GM19023 (cell line): ENCODE measurements around the gene RPS6KA3.
"Not testable (repeated sequence)": the region's sequence is repeated elsewhere in the genome, so short reads cannot be mapped to it uniquely, and the experiment has no call there.

Experiments used
- ATAC-seq: cut with Tn5 transposase; IDR thresholded peaks from one replicate; pipeline ENCODE4 v1.9.1; 2021; ENCODE audit warnings: mild to moderate bottlenecking, moderate library complexity; ENCODE audit not compliant: unreplicated experiment

The RPS6KA3 gene

GRCh38 chrX:20265726-20266681, 705 bp downstream of the RPS6KA3 start:
- no peak for ATAC-seq

DNA sequence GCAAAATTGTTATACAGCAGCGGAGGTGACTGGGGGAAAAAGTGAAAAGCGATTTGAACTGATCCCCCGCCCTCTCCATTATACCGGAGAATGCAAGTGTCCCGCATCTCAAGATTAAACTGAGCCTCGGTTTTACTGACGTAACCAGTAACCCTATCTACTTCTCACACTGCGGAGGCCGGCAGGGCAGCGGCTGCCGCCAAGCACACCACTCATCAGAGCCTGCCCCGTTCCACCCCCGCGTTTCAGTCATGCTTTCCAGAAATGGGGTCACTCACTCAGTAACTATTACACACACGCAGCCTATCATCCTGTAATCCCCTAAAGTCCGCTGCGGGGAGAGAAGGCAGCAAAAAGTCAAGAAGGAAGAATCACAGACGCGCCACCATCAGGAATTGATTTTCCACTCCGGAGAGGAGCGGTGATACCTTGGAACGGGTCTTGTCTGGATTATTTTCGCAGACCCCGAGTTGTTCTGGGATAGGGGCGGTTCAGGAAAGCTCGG, 1.4 kb downstream of the RPS6KA3 start:
- ATAC-seq: peak; percentile 37

DNA sequence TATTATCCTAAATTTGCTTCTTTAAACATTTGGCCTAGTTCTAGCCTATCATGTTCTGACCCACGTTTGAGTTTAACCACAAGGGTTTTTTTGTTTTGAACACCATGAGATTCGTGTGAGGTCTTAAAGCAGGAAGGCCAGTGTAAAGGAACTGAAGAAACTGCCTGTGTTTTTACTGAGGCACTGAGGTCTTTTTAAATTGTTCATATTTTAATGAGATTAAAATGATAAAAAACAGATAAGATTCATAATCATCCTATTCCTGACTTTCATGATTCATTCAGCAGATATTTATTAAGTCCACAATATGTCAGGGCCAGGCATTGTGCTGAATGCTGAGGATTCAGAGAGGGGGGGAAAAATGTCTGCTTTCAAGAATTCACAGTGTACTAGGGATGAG, 3.2 kb downstream of the RPS6KA3 start:
- no peak for ATAC-seq

DNA sequence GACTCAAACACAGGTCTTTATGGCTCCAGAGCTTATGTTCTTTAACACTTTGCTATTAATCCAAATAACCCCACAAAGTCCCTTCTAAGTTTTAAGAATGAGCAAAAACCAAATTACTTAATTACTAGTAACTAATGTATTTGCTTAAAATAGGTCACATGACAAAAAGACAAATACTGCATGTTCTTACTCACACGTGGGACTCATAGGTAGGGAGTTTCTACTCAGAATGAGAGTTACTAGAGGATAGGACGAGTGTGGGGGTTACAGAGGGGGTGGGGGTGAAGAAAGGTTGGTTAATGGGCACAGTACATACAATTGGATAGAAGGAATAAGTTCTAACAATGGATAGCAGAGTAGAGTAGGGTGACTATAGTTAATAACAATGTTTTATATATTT, 5.8 kb downstream of the RPS6KA3 start:
- ATAC-seq: no peak

- ATAC-seq: no peak
Measured at GRCh38 chrX:20254712-20255299, 11.9 kb downstream of the RPS6KA3 start.

GRCh38 chrX:20253232-20253543, 13.5 kb downstream of the RPS6KA3 start:
- no peak for ATAC-seq

- ATAC-seq: no peak
Measured at GRCh38 chrX:20252381-20253231, 14.1 kb downstream of the RPS6KA3 start.

GRCh38 chrX:20251691-20252090, 15.0 kb downstream of the RPS6KA3 start:
- ATAC-seq: no peak

- ATAC-seq: not testable (repeated sequence)
Measured at GRCh38 chrX:20250146-20250545, 16.6 kb downstream of the RPS6KA3 start.

DNA sequence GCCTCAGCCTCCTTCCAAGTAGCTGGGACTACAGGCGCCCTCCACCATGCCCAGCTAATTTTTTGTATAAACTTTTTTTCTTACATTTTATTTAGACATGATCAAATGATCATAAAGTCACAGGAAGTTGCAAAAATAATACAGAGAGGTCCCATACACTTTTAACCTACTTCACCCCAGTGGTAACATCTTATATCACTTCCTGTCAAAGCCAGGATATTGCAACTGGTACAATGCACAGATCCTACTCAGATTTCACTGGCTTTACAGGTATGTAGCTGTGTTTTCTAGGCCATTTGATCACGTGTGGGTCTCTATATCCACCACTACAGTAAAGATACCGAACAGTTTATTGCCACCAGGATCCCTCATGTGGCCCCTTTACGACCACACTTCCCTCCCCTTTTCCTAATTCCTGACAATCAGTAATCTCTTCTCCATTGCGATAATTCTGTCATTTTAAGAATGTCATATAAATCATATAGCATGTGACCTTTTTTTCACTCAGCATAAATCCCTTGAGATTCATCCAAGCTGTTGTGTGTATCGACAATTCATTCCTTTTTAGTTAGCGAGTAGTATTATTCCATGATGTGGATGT, 18.0 kb downstream of the RPS6KA3 start:
- no peak for ATAC-seq

GRCh38 chrX:20244931-20245330, 21.8 kb downstream of the RPS6KA3 start:
- no peak for ATAC-seq

GRCh38 chrX:20240201-20240600, 26.5 kb downstream of the RPS6KA3 start:
- no peak for ATAC-seq

- no peak for ATAC-seq
Measured at GRCh38 chrX:20237864-20238263, 28.8 kb downstream of the RPS6KA3 start.

DNA sequence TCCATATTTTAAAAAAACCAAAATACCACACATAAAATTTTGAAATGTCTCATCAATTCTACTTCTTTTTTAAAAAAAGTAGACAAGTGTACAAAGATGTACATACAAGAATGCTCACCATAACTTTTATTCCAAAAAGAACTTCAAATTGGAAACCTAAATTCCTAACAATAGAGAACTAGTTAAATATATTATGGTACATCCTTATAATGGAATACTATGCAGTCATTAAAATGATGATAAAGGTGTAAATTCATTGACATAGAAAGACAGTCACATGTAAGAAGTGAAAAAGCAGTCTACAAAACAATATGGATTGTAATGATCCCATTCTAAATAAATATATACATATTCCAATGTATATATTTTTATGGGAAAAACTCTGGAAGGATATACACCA, 31.0 kb downstream of the RPS6KA3 start:
- ATAC-seq: no peak

DNA sequence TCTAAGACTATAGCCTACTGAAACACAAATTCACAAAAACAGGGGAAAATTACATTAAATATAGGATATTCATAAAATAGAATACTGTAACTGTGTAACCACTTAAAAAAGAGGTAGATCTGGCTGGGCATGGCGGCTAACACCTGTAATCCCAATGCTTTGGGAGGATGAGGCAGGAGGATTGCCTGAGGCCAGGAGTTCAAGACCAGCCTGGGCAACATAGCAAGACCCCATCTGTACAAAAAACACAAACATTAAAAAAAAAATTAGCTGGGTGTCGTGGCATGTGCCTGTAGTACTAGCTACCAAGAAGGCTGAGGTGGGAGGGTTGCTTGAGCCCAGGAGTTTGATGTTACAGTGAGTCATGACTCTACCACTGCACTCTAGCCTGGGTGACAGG, 33.4 kb downstream of the RPS6KA3 start:
- ATAC-seq: no peak

- no peak for ATAC-seq
Measured at GRCh38 chrX:20231598-20231997, 35.1 kb downstream of the RPS6KA3 start.

GRCh38 chrX:20230406-20230805, 36.3 kb downstream of the RPS6KA3 start:
- no peak for ATAC-seq

- ATAC-seq: no peak
Measured at GRCh38 chrX:20229155-20229554, 37.6 kb downstream of the RPS6KA3 start.

GRCh38 chrX:20228245-20228644, 38.5 kb downstream of the RPS6KA3 start:
- no peak for ATAC-seq

- ATAC-seq: no peak
Measured at GRCh38 chrX:20227116-20227515, 39.6 kb downstream of the RPS6KA3 start.

- ATAC-seq: no peak
Measured at GRCh38 chrX:20225488-20225833, 41.2 kb downstream of the RPS6KA3 start.
